HEK293T (cell line): ENCODE data around the gene DDT.

ENCODE experiments used
- ARNT ChIP-seq: fragments of 450-650 bp; IDR thresholded peaks from 2 replicates; pipeline ENCODE4 v1.6.1; 2017; ENCODE audit warnings: mild to moderate bottlenecking
- BHLHE40 ChIP-seq: fragments of 450-650 bp; IDR thresholded peaks from 2 replicates; pipeline ENCODE4 v1.6.1; 2016; ENCODE audit warnings: mild to moderate bottlenecking, moderate library complexity, borderline replicate concordance
- CTBP1 ChIP-seq: fragments of 450-650 bp; IDR thresholded peaks from 2 replicates; pipeline ENCODE4 v1.6.1; 2016; ENCODE audit warnings: borderline replicate concordance
- FOXM1 ChIP-seq: fragments of 450-650 bp; IDR thresholded peaks from 2 replicates; pipeline ENCODE4 v1.6.1; 2017; ENCODE audit warnings: mild to moderate bottlenecking, borderline replicate concordance
- SP1 ChIP-seq: fragments of 450-650 bp; IDR thresholded peaks from 2 replicates; pipeline ENCODE4 v1.6.1; 2017
- ZNF384 ChIP-seq: fragments of 450-650 bp; IDR thresholded peaks from 2 replicates; pipeline ENCODE4 v1.6.1; 2016

DNA sequence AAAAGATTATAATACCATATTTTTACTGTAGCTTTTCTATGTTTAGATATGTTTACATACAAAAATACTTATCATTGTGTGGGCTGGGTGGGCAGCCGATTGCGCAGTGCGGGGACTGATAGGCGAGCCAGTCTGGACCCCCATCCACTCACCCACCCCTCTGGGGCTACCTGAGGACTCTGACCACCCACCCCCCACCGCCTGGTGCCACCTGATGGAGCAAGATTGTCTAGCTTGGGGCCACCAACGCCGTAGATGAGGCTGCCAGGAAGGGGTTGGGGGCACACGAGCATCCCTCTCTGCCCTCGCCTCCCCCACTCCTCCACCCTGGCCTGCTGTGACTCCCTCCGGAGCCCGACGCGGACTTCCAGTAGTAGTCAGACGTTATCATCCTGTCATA lies 47.7 kb downstream of the DDT start:
- TF ChIP-seq ARNT = no peak
- no peak for TF ChIP-seq ZNF384
- TF ChIP-seq BHLHE40 = no peak
- TF ChIP-seq FOXM1 = no peak
- no peak for TF ChIP-seq SP1
- no peak for TF ChIP-seq CTBP1
